K562 (cell line): ENCODE data around the gene ZNF598. TPM values are rescaled to one million over a fixed set of nuclear protein-coding genes. Genes with fewer than 3 reads are reported as not detected.

Experiments
- ATAC-seq: fragments of 200-7000 bp; cut with Tn5 transposase; 3 replicates; pipeline ENCODE4 v1.9.1; 2020; ENCODE audit warnings: moderate library complexity
- BruUV-seq: library from RNA; stranded (reverse); fragments of 400-500 nt; replicated peaks from 2 replicates; lab custom pipeline; 2021; lab: Mats Ljungman, UMichigan
- CTCF ChIA-PET: fragments of 300-600 bp; formaldehyde crosslinking; extraction: SDS; loops from one replicate; lab custom pipeline; 2021; ENCODE audit warnings: low intra/inter-chr PET ratio; lab: Yijun Ruan, JAX
- POLR2A ChIA-PET: fragments of 300-600, 350-650 bp; sonication (Branson Sonifier 250); formaldehyde crosslinking; extraction: SDS; loops from one replicate; lab custom pipeline; 2021; ENCODE audit warnings: antibody characterized with exemption, inconsistent platforms; lab: Yijun Ruan, JAX
- DNase-seq, 4 experiments: peaks; one replicate each; pipeline versions ENCODE4 v3.0.0 to v3.0.0-alpha.2; 2011 to 2018; ENCODE audit warnings: low spot score in 3 of 4, mixed read lengths in 3 of 4; ENCODE audit errors: extremely low read depth in 1 of 4
- FAIRE-seq: peaks from 2 replicates; lab custom pipeline; 2011; peaks lifted over from hg19 to GRCh38; lab: Jason Lieb, UNC
- H2AFZ ChIP-seq: 2 replicates; pipeline ENCODE4 v1.6.0; 2011; ENCODE audit warnings: low read depth, low read length, control low read depth, inconsistent platforms
- H3K27ac ChIP-seq: fragments of 200-600 bp; 3 replicates; pipeline ENCODE4 v1.8.0; 2011; ENCODE audit warnings: low read depth, mild to moderate bottlenecking, control low read depth, inconsistent platforms, low read length, moderate library complexity, mixed read lengths; ENCODE audit errors: extremely low read depth
- H3K27me3 ChIP-seq, 2 experiments: fragments of 300-600 bp in 1 of 2; 2 replicates in 1 of 2; 3 replicates in 1 of 2; pipeline versions ENCODE4 v1.6.0 to v1.8.0; 2011; ENCODE audit warnings: inconsistent platforms in 2 of 2, low read length in 2 of 2, mild to moderate bottlenecking in 1 of 2, mixed read lengths in 1 of 2, moderate library complexity in 1 of 2; ENCODE audit not compliant: control insufficient read depth in 2 of 2, insufficient read depth in 2 of 2
- H3K36me3 ChIP-seq: fragments of 300-600 bp; 3 replicates; pipeline ENCODE4 v1.8.0; 2011; ENCODE audit warnings: mild to moderate bottlenecking, low read length, inconsistent platforms; ENCODE audit not compliant: control insufficient read depth, insufficient read depth
- H3K4me1 ChIP-seq, 2 experiments: fragments of 200-600 bp in 1 of 2; replicated peaks in 1 of 2; 2 replicates in 1 of 2; 3 replicates in 1 of 2; pipeline versions ENCODE4 v1.5.1 to v1.8.0; 2011; ENCODE audit warnings: inconsistent platforms in 2 of 2, low read length in 2 of 2, mild to moderate bottlenecking in 1 of 2, mixed read lengths in 1 of 2, moderate library complexity in 1 of 2; ENCODE audit not compliant: control insufficient read depth in 2 of 2, insufficient read depth in 2 of 2
- H3K4me2 ChIP-seq: 2 replicates; pipeline ENCODE4 v1.6.1; 2011; ENCODE audit warnings: low read length, control low read depth, inconsistent platforms, mixed read lengths; ENCODE audit not compliant: insufficient read depth
- H3K4me3 ChIP-seq: fragments of 200-600 bp; sonication (generic), shearing (Covaris generic); 2 replicates; pipeline ENCODE4 v1.5.1; 2016; ENCODE audit warnings: control low read depth, inconsistent platforms
- H3K79me2 ChIP-seq: fragments of 200-600 bp; 3 replicates; pipeline ENCODE4 v1.8.0; 2011; ENCODE audit warnings: low read length, inconsistent platforms; ENCODE audit not compliant: control insufficient read depth, insufficient read depth
- H3K9ac ChIP-seq, 2 experiments: 2 replicates each; pipeline versions ENCODE4 v1.6.0 to v1.6.1; 2011; ENCODE audit warnings: low read depth in 2 of 2, low read length in 2 of 2, control low read depth in 1 of 2, inconsistent platforms in 1 of 2, mild to moderate bottlenecking in 1 of 2, mixed read lengths in 1 of 2; ENCODE audit not compliant: insufficient read depth in 1 of 2
- H3K9me1 ChIP-seq: one replicate; pipeline ENCODE4 v1.6.0; 2011; ENCODE audit warnings: inconsistent platforms, mild to moderate bottlenecking, low read length, moderate library complexity; ENCODE audit not compliant: control insufficient read depth, insufficient read depth
- H3K9me3 ChIP-seq: replicated peaks from 2 replicates; pipeline ENCODE4 v1.5.1; 2011; ENCODE audit warnings: low read depth, low read length, inconsistent platforms; ENCODE audit not compliant: control insufficient read depth, insufficient read depth
- H4K20me1 ChIP-seq: replicated peaks from 2 replicates; pipeline ENCODE4 v1.6.1; 2011; ENCODE audit warnings: low read length, inconsistent platforms, mixed read lengths; ENCODE audit not compliant: control insufficient read depth, insufficient read depth
- ARID1B ChIP-seq: fragments of 450-650 bp; IDR thresholded peaks from 2 replicates; pipeline ENCODE4 v1.6.1; 2016; ENCODE audit warnings: antibody characterized with exemption, mild to moderate bottlenecking, inconsistent platforms
- ARNT ChIP-seq, 2 experiments: fragments of 450-650 bp; IDR thresholded peaks; 2 replicates each; pipeline ENCODE4 v1.6.1; 2016; ENCODE audit warnings: mild to moderate bottlenecking in 1 of 2
- CLOCK ChIP-seq: fragments of 250-450 bp; sonication (Bioruptor Pico); IDR thresholded peaks from 2 replicates; pipeline ENCODE4 v1.4.0; 2020; ENCODE audit warnings: mild to moderate bottlenecking, moderate library complexity, borderline replicate concordance
- CSDE1 ChIP-seq, 2 experiments: fragments of 450-650 bp; IDR thresholded peaks; 2 replicates each; pipeline ENCODE4 v1.6.1; 2016; ENCODE audit warnings: mild to moderate bottlenecking in 1 of 2
- ID3 ChIP-seq, 2 experiments: fragments of 250-450 bp in 1 of 2; fragments of 450-650 bp in 1 of 2; sonication (Bioruptor Pico) in 1 of 2; IDR thresholded peaks; 2 replicates each; pipeline versions ENCODE4 v1.6.1 to v1.8.0; 2016 to 2021; ENCODE audit warnings: mild to moderate bottlenecking in 2 of 2, moderate library complexity in 2 of 2, missing compliant biosample characterization in 1 of 2, missing genetic modification characterization in 1 of 2
- KDM4B ChIP-seq, 2 experiments: fragments of 450-650 bp in 1 of 2; sonication (generic) in 1 of 2; IDR thresholded peaks; 2 replicates each; pipeline ENCODE4 v1.6.1; 2016 to 2017; ENCODE audit warnings: borderline replicate concordance in 2 of 2, antibody characterized with exemption in 1 of 2, low read depth in 1 of 2, mild to moderate bottlenecking in 1 of 2
- POLR2G ChIP-seq: fragments of 200-400 bp; formaldehyde crosslinking; IDR thresholded peaks from 2 replicates; pipeline ENCODE4 v1.6.1; 2017; ENCODE audit warnings: low read depth, mild to moderate bottlenecking, antibody characterized with exemption, low read length, moderate library complexity
- RBM22 ChIP-seq: fragments of 200-400 bp; formaldehyde crosslinking; IDR thresholded peaks from 2 replicates; pipeline ENCODE4 v1.6.1; 2018; ENCODE audit warnings: low read length, low read depth; ENCODE audit not compliant: poor library complexity, severe bottlenecking
- SIN3B ChIP-seq: fragments of 450-650 bp; IDR thresholded peaks from 2 replicates; pipeline ENCODE4 v1.6.1; 2017; ENCODE audit warnings: low read depth, mild to moderate bottlenecking, moderate library complexity
- THRB ChIP-seq: fragments of 450-650 bp; formaldehyde crosslinking; conservative IDR thresholded peaks from 2 replicates; pipeline ENCODE4 v1.4.0; 2022; ENCODE audit warnings: mild to moderate bottlenecking, missing genetic modification characterization
- ZBTB5 ChIP-seq: fragments of 450-650 bp; IDR thresholded peaks from 2 replicates; pipeline ENCODE4 v1.6.1; 2017; ENCODE audit warnings: antibody characterized with exemption
- WGBS: fragments of 100-300 bp; shearing (Covaris generic); methylation state at CpG from one replicate; pipeline ENCODE4 v1.1.6; 2016; ENCODE audit warnings: low coverage, mixed read lengths; ENCODE audit not compliant: insufficient coverage; ENCODE audit errors: missing lambda C conversion rate; 5-methylcytosine and 5-hydroxymethylcytosine counted together
- in situ Hi-C: fragments of 300-500 bp; cut with MboI; formaldehyde crosslinking; loops from 4 replicates; pipeline ENCODE4 v1.15.0; 2018; ENCODE audit warnings: inconsistent platforms, mixed read lengths
- intact Hi-C: fragments of 100-400 bp; cut with micrococcal nuclease; formaldehyde crosslinking; loops from 2 replicates; pipeline ENCODE4 v1.14.2; 2022
- polyA plus RNA-seq, 8 experiments: library from polyadenylated mRNA; depleted of rRNA in 4 of 8; stranded (reverse) in 5 of 8; unstranded in 3 of 8; fragments of >200 nt; fragmentation: Nextera tagmentation in 2 of 8; fragmentation: Illumina TruSeq in 1 of 8; extraction: Ambion mirVana in 2 of 8; extraction: Trizol in 1 of 8; gene quantifications; 2 replicates each; pipeline versions ENCODE4 v1.2.1 to v1.2.3, GENCODE V29; 2011 to 2014; ENCODE audit warnings: inconsistent platforms in 1 of 8, missing spikeins in 1 of 8
- total RNA-seq, 7 experiments: library from RNA; depleted of rRNA in 6 of 7; stranded (reverse); fragments of >200 nt in 6 of 7; fragmentation: Illumina TruSeq in 2 of 7; extraction: Trizol in 2 of 7; gene quantifications; 2 replicates each; pipeline versions ENCODE4 v1.2.1 to v1.2.3, GENCODE V29; 2011 to 2021; ENCODE audit warnings: low replicate concordance in 1 of 7

ZNF598 gene
- total and polyA plus RNA-seq, 9 of the 15 experiments (the other 6 are each of a cell fraction or from before 2014, with no cell fraction given) = 0.11 to 115 (median 29.6) TPM

GRCh38 chr16:2038382-2039231, 29.0 kb upstream of the ZNF598 start:
- Histone ChIP-seq H3K4me1 (peaks cover 7 to 93% of the 10 kb centered on the region in 2 experiments; a peak in 4 of 5 replicates), H3K27ac (no peak overlapping the region), H4K20me1 (no peaks in the 10 kb centered on the region), H2AFZ (no peak overlapping the region), H3K4me3 (no peak overlapping the region), H3K27me3 (no peaks in the 10 kb centered on the region), H3K36me3 (peaks cover 23% of the 10 kb centered on the region; the same call in 1 of the 3 replicates), H3K9me3 (no peaks in the 10 kb centered on the region), H3K9ac (peak overlapping the region in 1 of 2 experiments; percentile 79; a peak in 2 of 4 replicates), H3K79me2 (peaks cover 8% of the 10 kb centered on the region; the same call in 1 of the 3 replicates), H3K4me2 (no peak overlapping the region), H3K9me1 (no peaks in the 10 kb centered on the region)
- no TSS peak for BruUV-seq
- ChIA-PET CTCF (interaction anchor here (0.6 kb wide), 1 partner anchor 643 kb away, joined by 3 read pairs; no protein-coding TSS in a partner anchor), POLR2A (interaction anchor here (0.6 to 1.6 kb wide), 4 partner anchors 8 to 430 kb away, joined by 3 to 6 read pairs (median 4); partner anchors contain the start of genes RPS2 and TSC2)
- FAIRE-seq (no peak), DNase-seq (no peak), ATAC-seq (no peak)
- in situ Hi-C loops = no loop called here
- intact Hi-C loops = no loop called here
- 85% methylated on average over 31 of the region's 41 CpGs for WGBS
- TF ChIP-seq ZBTB5 (no peak), KDM4B (IDR thresholded peaks at IDR 0.05; ENCODE audit: borderline replicate concordance in 2 of 2, low read depth in 1 of 2) (no peak), THRB (no peak), CLOCK (CRISPR knock-in tag) (no peak), ID3 (CRISPR knock-in tag; IDR thresholded peaks at IDR 0.05) (no peak), ID3 (tag; IDR thresholded peaks at IDR 0.05) (no peak), ARID1B (no peak), SIN3B (no peak), RBM22 (peak; percentile 13), ARNT (IDR thresholded peaks at IDR 0.05) (no peak), CSDE1 (IDR thresholded peaks at IDR 0.05) (no peak), POLR2G (peak; percentile 11; the same call in 1 of the 2 replicates)
